Spleen (tissue), 7 donors: Measurements from ENCODE around the gene ARFGEF3.

Experiments used
- CTCF ChIP-seq, 11 experiments: fragments of 200-600 bp in 7 of 11; fragments of 450-650 bp in 4 of 11; sonication (generic) in 4 of 11; IDR thresholded peaks in 8 of 11; conservative IDR thresholded peaks in 3 of 11; 1 replicate in 7 of 11; 2 replicates in 4 of 11; pipeline versions ENCODE4 v1.4.0 to v1.8.0; 2016 to 2021; ENCODE audit warnings: antibody characterized with exemption in 11 of 11, inconsistent platforms in 4 of 11, mild to moderate bottlenecking in 1 of 11
- POLR2A ChIP-seq, 3 donors: fragments of 450-650 bp; IDR thresholded peaks; one replicate each; pipeline ENCODE4 v1.5.1; 2017; ENCODE audit warnings: antibody characterized with exemption in 3 of 3, mild to moderate bottlenecking in 1 of 3
- POLR2AphosphoS5 ChIP-seq, 3 donors: sonication (generic); formaldehyde crosslinking; IDR thresholded peaks; one replicate each; pipeline ENCODE4 v1.5.1; 2017; ENCODE audit warnings: antibody characterized with exemption in 3 of 3
- donor health status: DM: no; HTN: no; CAD: no; lungs with moderate emphysema.
- donor health status: DM: no; HTN: no; CAD: no.
- donor health status: DM: no; HTN: no; CAD: no.

GRCh38 chr6:138183790-138184134, 22.0 kb downstream of the ARFGEF3 start:
- no peak for TF ChIP-seq CTCF (IDR thresholded peaks at IDR 0.05 in 8 of 11, conservative IDR thresholded peaks at IDR 0.05 in 3 of 11)
- TF ChIP-seq POLR2A (IDR thresholded peaks at IDR 0.05), result no peak
- TF ChIP-seq POLR2AphosphoS5 (IDR thresholded peaks at IDR 0.05), result no peak
